Activated effector memory CD4-positive, alpha-beta T cell treated with Interleukin-2 at 50 U/mL for 16 hours (primary cell): ENCODE measurements around the gene COX20.
"Not testable (repeated sequence)": the region's sequence is repeated elsewhere in the genome, so short reads cannot be mapped to it uniquely, and the experiment has no call there.

Experiments
- DNase-seq: peaks from one replicate; pipeline ENCODE4 v3.0.0-alpha.2; 2020

COX20 gene, protein sequence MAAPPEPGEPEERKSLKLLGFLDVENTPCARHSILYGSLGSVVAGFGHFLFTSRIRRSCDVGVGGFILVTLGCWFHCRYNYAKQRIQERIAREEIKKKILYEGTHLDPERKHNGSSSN

GRCh38 chr1:244835276-244836134, at the start of gene COX20:
COX20 (plus strand) TSS chr1:244835658; CDS start chr1:244835715, 57 bp downstream.
- peak; percentile 88 for DNase-seq

- no peak for DNase-seq
Observed at GRCh38 chr1:244788493-244789275, 46.8 kb upstream of the COX20 start.

- DNase-seq, result no peak
Observed at GRCh38 chr1:244789276-244789580, 46.2 kb upstream of the COX20 start.

DNA sequence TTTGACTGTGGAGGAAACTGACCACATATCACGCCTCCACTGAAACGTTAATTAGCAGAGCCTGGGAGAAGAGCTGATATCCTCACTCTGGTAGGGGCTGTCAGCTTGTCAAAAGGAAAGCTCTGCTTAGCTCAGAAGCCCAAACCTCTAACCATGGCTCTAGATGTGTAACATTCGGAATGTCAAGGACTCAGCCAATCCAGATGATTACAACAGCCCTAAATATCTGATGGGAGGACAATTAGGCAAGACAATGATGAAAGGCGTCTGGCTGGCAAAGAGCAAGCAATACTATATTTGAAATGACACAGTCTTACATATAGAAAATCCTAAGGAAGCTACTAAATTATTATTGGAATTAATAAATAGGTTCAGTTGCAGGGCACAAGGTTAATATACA, 45.7 kb upstream of the COX20 start:
- no peak for DNase-seq

- DNase-seq, result no peak
Observed at GRCh38 chr1:244791061-244791460, 44.4 kb upstream of the COX20 start.

GRCh38 chr1:244792188-244792850, 43.1 kb upstream of the COX20 start:
- no peak for DNase-seq

DNA sequence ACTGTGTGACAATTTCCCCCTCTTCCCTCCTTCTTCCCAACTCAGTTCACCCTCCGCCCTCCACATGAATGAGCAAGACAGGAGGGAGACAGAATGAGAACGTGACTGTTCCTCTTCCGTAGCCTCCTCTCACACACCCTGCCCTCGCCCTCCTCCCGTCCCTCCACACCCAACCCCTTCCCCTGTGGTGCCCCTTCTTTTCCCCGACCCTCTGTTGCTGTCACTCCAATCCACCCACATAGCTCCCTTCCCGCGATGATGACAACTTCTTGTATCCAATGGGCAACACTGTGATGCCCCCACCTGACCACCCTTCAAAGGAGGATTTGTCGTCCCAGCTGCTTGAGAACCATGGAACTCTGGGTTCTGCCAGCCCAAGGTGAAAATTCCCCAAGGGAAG, 41.4 kb upstream of the COX20 start:
- DNase-seq, result no peak

GRCh38 chr1:244794516-244794915, 40.9 kb upstream of the COX20 start:
- not testable (repeated sequence) for DNase-seq

DNA sequence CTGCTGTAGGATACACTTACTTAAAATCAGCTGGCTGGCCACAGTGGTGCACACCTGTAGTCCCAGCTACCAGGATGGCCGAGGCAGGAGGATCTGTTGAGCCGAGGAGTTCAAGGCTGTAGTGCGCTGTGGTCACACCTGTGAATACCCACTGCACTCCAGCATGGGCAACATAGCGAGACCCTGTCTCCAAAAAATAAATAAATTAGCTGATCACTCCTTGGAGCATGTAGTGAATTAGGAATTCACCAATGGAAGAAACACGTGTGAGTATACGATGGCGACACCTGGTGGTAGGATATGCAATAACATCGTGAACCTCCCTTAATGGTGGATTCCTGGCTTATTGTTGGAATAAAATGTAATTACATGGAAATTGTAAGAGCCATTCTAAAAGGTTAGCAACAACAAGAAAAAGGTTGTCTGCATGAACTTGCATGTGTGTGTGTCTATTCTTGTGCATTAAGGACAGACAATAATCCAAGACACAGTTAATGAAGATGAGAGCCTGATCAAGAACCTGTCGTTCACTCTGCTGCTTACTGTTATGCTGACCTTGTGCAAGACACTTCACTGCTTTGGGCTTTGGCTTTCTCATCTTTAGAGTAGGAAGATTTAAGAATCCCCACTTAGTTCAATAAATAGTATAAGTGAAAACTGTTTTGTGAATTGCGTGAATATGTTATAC, 38.6 kb upstream of the COX20 start:
- peak; percentile 8 for DNase-seq

DNA sequence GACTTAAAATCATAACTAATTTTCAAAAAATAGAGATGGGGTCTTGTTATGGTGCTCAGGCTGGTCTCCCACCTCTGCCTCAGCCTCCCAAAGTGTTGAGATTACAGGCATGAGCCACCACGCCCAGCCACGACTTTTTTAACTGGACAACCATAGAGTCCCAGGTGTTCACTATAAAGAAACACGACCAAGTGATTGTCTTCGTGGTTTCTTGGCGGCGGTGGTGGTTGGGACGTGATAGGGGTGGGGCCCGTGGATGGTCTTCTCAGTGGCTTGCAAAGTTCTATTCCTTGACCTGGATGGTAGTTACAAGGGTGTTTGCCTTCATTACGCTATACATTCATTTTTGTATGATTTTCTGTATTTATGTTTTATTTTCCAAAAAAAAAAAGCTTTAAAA, 34.6 kb upstream of the COX20 start:
- DNase-seq, result no peak

- peak; percentile 24 for DNase-seq
Observed at GRCh38 chr1:244801246-244801645, 34.2 kb upstream of the COX20 start.

- no peak for DNase-seq
Observed at GRCh38 chr1:244802041-244802440, 33.4 kb upstream of the COX20 start.

DNA sequence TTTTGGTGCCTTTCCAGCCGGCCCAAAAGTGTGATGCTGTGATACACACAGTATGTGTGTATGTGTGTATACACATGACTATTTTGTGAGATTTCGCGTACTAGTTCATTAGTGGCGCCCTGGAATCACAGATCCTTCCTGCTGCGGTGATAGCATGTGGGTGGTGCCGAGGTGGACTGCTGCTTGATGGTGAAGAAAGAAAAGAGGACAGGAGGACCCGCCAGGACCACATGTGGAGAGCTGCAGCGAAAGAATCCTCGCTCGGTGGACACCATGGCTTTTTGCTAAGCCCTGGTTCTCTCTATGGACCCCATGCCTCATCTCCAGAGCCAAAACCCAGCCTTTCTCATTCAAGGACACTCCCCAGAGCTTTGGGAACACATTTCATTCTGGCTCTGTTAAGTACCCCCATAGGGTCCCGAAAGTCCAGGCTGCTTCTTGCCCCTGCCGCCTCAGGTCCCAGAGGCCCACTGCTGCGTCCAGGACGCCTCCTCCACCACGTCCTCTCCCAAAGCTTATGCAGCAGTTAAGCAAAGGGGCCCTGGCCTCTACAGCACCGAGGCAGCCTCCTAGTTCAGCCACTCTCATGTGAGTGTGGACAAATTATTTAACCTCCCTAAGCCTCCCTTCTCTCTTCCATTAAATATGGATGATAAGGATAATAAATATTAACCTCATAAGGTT, 32.8 kb upstream of the COX20 start:
- DNase-seq, result no peak

DNA sequence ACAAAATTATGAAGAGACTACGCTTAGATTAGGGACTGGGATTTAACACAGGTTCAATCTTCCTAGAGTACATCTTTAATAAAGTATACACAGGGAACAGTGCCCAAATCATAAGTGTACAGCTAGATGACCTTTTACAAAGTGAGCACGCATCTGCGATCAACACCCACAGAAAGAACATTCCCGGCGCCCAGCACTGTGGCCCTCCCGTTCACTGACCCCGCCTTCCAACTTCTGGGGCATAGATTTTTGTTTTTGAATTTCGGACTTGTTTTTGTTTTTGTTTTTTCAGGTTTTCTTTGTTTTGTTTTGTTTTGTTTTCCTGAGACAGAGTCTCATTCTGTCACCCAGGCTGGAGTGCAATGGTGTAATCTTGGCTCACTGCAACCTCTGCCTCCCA, 30.6 kb upstream of the COX20 start:
- DNase-seq, result no peak

- no peak for DNase-seq
Observed at GRCh38 chr1:244807138-244807537, 28.3 kb upstream of the COX20 start.

- no peak for DNase-seq
Observed at GRCh38 chr1:244810221-244810620, 25.2 kb upstream of the COX20 start.

GRCh38 chr1:244813327-244813726, 22.1 kb upstream of the COX20 start:
- no peak for DNase-seq

GRCh38 chr1:244815600-244816099, 19.8 kb upstream of the COX20 start:
- DNase-seq, result no peak

GRCh38 chr1:244817415-244817894, 18.0 kb upstream of the COX20 start:
- no peak for DNase-seq

- DNase-seq, result no peak
Observed at GRCh38 chr1:244820131-244820530, 15.3 kb upstream of the COX20 start.

GRCh38 chr1:244821134-244821533, 14.3 kb upstream of the COX20 start:
- DNase-seq, result no peak

- DNase-seq, result no peak
Observed at GRCh38 chr1:244822878-244823277, 12.6 kb upstream of the COX20 start.
